Fibroblast of lung (primary cell): ENCODE data around the gene ERH.

Source experiments
- EZH2 ChIP-seq: IDR thresholded peaks from 2 replicates; pipeline ENCODE4 v1.5.1; 2012; ENCODE audit warnings: low read length, control low read depth, mild to moderate bottlenecking; ENCODE audit errors: missing control alignments
- TF ChIP-seq, protein P1 (sequence below), 2 donors: IDR thresholded peaks in 1 of 2; conservative IDR thresholded peaks in 1 of 2; 1 replicate in 1 of 2; 2 replicates in 1 of 2; pipeline ENCODE4 v1.5.1; 2011 to 2012; ENCODE audit warnings: low read length in 2 of 2, control low read depth in 1 of 2, inconsistent platforms in 1 of 2, low read depth in 1 of 2, mild to moderate bottlenecking in 1 of 2

DNA sequence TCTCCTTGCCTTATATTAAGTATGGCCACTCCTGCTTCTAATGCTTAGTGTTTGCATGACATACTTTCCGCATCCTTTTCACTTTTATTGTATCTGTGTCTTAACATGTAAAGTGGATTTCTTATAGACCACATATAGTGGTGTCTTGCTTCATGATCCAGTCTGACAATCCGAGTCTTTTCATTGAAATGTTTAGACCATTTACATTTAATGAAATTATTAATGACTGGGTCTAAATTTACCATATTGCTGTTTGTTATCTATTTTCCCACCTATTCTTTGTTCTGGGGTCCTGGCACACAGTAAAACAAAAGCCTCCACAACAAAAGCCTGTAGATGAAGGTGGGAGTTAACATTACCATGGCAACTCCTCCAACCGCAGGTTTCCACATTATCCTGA lies 22.9 kb downstream of the ERH start:
- TF ChIP-seq, protein P1, sequence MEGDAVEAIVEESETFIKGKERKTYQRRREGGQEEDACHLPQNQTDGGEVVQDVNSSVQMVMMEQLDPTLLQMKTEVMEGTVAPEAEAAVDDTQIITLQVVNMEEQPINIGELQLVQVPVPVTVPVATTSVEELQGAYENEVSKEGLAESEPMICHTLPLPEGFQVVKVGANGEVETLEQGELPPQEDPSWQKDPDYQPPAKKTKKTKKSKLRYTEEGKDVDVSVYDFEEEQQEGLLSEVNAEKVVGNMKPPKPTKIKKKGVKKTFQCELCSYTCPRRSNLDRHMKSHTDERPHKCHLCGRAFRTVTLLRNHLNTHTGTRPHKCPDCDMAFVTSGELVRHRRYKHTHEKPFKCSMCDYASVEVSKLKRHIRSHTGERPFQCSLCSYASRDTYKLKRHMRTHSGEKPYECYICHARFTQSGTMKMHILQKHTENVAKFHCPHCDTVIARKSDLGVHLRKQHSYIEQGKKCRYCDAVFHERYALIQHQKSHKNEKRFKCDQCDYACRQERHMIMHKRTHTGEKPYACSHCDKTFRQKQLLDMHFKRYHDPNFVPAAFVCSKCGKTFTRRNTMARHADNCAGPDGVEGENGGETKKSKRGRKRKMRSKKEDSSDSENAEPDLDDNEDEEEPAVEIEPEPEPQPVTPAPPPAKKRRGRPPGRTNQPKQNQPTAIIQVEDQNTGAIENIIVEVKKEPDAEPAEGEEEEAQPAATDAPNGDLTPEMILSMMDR (conservative IDR thresholded peaks at IDR 0.05 in 1 of 2, IDR thresholded peaks at IDR 0.05 in 1 of 2; ENCODE audit: low read depth in 1 of 2, low read length in 2 of 2): no peak
- no peak for TF ChIP-seq EZH2
